ENCODE data around the gene MSL1. TPM values are rescaled to one million over a fixed set of nuclear protein-coding genes. Genes with fewer than 3 reads are reported as not detected.

Gene MSL1
- total RNA-seq, 1 donor from 2014 or later, result 97.7 TPM

- DNase-seq (no peak), ATAC-seq (no peak)
- H3K27me3 ChIP-seq (ENCODE audit: low read depth), result no peaks in the 10 kb centered on the region
- H3K36me3 ChIP-seq, result peaks cover 83% of the 10 kb centered on the region
- intact Hi-C loops (cut with DNase I), result no loop called here
- H3K4me1 ChIP-seq, result peaks cover 18% of the 10 kb centered on the region
- no peak for TF ChIP-seq CTCF (IDR thresholded peaks at IDR 0.05)
- H3K4me3 ChIP-seq, result no peak overlapping the region
- no peaks in the 10 kb centered on the region for H3K9me3 ChIP-seq
- no peak overlapping the region for H3K27ac ChIP-seq
These were observed 32.5 kb upstream of the MSL1 start for GRCh38 chr17:40089077-40089895.

- H3K4me3 ChIP-seq, result no peak overlapping the region
- ATAC-seq (no peak), DNase-seq (no peak)
- TF ChIP-seq CTCF (IDR thresholded peaks at IDR 0.05), result no peak
- H3K4me1 ChIP-seq, result peaks cover 30% of the 10 kb centered on the region
- no peaks in the 10 kb centered on the region for H3K27me3 ChIP-seq (ENCODE audit: low read depth)
- no peaks in the 10 kb centered on the region for H3K9me3 ChIP-seq
- intact Hi-C loops (cut with DNase I), result no loop called here
- H3K36me3 ChIP-seq, result peaks cover 83% of the 10 kb centered on the region
- H3K27ac ChIP-seq, result no peak overlapping the region
These were observed 31.3 kb upstream of the MSL1 start for GRCh38 chr17:40090237-40091119.

GRCh38 chr17:40091691-40092397 is 29.9 kb upstream of the MSL1 start:
- TF ChIP-seq CTCF (IDR thresholded peaks at IDR 0.05), result no peak
- no peaks in the 10 kb centered on the region for H3K27me3 ChIP-seq (ENCODE audit: low read depth)
- H3K36me3 ChIP-seq, result peaks cover 83% of the 10 kb centered on the region
- H3K27ac ChIP-seq, result no peak overlapping the region
- peak; percentile 44 for DNase-seq
- ATAC-seq, result peak; percentile 7 to 34
- H3K9me3 ChIP-seq, result no peaks in the 10 kb centered on the region
- no peak overlapping the region for H3K4me3 ChIP-seq
- intact Hi-C loops (cut with DNase I), result no loop called here
- H3K4me1 ChIP-seq, result peaks cover 43% of the 10 kb centered on the region

GRCh38 chr17:40092581-40092980 is 29.2 kb upstream of the MSL1 start:
- no peak for TF ChIP-seq CTCF (IDR thresholded peaks at IDR 0.05)
- no peaks in the 10 kb centered on the region for H3K9me3 ChIP-seq
- DNase-seq (no peak), ATAC-seq (no peak)
- peaks cover 83% of the 10 kb centered on the region for H3K36me3 ChIP-seq
- intact Hi-C loops (cut with DNase I), result no loop called here
- H3K4me3 ChIP-seq, result no peak overlapping the region
- H3K4me1 ChIP-seq, result peaks cover 51% of the 10 kb centered on the region
- no peaks in the 10 kb centered on the region for H3K27me3 ChIP-seq (ENCODE audit: low read depth)
- H3K27ac ChIP-seq, result no peak overlapping the region

GRCh38 chr17:40093005-40093579 is 28.7 kb upstream of the MSL1 start:
- Histone ChIP-seq H3K4me3 (no peak overlapping the region), H3K4me1 (peaks cover 56% of the 10 kb centered on the region), H3K36me3 (peaks cover 80% of the 10 kb centered on the region), H3K27ac (no peak overlapping the region), H3K27me3 (ENCODE audit: low read depth) (no peaks in the 10 kb centered on the region), H3K9me3 (no peaks in the 10 kb centered on the region)
- no peak for DNase-seq
- TF ChIP-seq CTCF (IDR thresholded peaks at IDR 0.05), result no peak
- no peak for ATAC-seq
- intact Hi-C loops (cut with DNase I), result no loop called here

Measured in lower lobe of right lung (tissue), 2 donors.